Measurements from ENCODE around the gene PRKD1.

Gene PRKD1

GRCh38 chr14:29928117-29928640 lies 532 bp upstream of the PRKD1 start:
- no peak overlapping the region for H3K4me2 ChIP-seq (ENCODE audit: low read depth, low read length, poor library complexity, severe bottlenecking)

GRCh38 chr14:29926701-29927375 lies 809 bp downstream of the PRKD1 start:
- Histone ChIP-seq H3K27me3 (ENCODE audit: insufficient read depth, low read length, poor library complexity, severe bottlenecking) (no peaks in the 10 kb centered on the region), H3K4me1 (ENCODE audit: insufficient read depth, low read length, poor library complexity, severe bottlenecking) (no peaks in the 10 kb centered on the region), H3K4me3 (ENCODE audit: low read length, poor library complexity, severe bottlenecking) (no peak overlapping the region), H3K9me3 (ENCODE audit: insufficient read depth, low read depth, low read length) (no peaks in the 10 kb centered on the region), H4K20me1 (ENCODE audit: insufficient read depth, low read length, poor library complexity, severe bottlenecking) (no peaks in the 10 kb centered on the region), H3F3A (ENCODE audit: low read depth) (no peaks in the 10 kb centered on the region), H3K79me2 (ENCODE audit: insufficient read depth, low read length) (no peaks in the 10 kb centered on the region), H3K36me3 (ENCODE audit: insufficient read depth, low read length) (no peaks in the 10 kb centered on the region), H3K9me2 (replicated peaks; ENCODE audit: low read depth, low read length) (no peaks in the 10 kb centered on the region), H3K9ac (ENCODE audit: low read depth, low read length, poor library complexity, severe bottlenecking) (no peak overlapping the region), H3K4me2 (ENCODE audit: low read depth, low read length, poor library complexity, severe bottlenecking) (no peak overlapping the region), H2AFZ (ENCODE audit: low read length) (no peak overlapping the region)
- TF ChIP-seq CTCF (conservative IDR thresholded peaks at IDR 0.05; ENCODE audit: low read length) (no peak), EZH2phosphoT487 (IDR thresholded peaks at IDR 0.05; ENCODE audit: borderline replicate concordance) (no peak)

More at GRCh38 chr14:29928117-29928640, 532 bp upstream of the PRKD1 start:
- H3F3A ChIP-seq (ENCODE audit: low read depth): no peaks in the 10 kb centered on the region
- no peaks in the 10 kb centered on the region for H3K9me2 ChIP-seq (replicated peaks; ENCODE audit: low read depth, low read length)
- no peaks in the 10 kb centered on the region for H3K36me3 ChIP-seq (ENCODE audit: insufficient read depth, low read length)
- TF ChIP-seq CTCF (conservative IDR thresholded peaks at IDR 0.05; ENCODE audit: low read length) (no peak), EZH2phosphoT487 (IDR thresholded peaks at IDR 0.05; ENCODE audit: borderline replicate concordance) (no peak)
- no peak overlapping the region for H3K9ac ChIP-seq (ENCODE audit: low read depth, low read length, poor library complexity, severe bottlenecking)
- H3K4me1 ChIP-seq (ENCODE audit: insufficient read depth, low read length, poor library complexity, severe bottlenecking): no peaks in the 10 kb centered on the region
- no peaks in the 10 kb centered on the region for H4K20me1 ChIP-seq (ENCODE audit: insufficient read depth, low read length, poor library complexity, severe bottlenecking)
- no peaks in the 10 kb centered on the region for H3K79me2 ChIP-seq (ENCODE audit: insufficient read depth, low read length)
- no peak overlapping the region for H2AFZ ChIP-seq (ENCODE audit: low read length)
- H3K27me3 ChIP-seq (ENCODE audit: insufficient read depth, low read length, poor library complexity, severe bottlenecking): no peaks in the 10 kb centered on the region
- H3K9me3 ChIP-seq (ENCODE audit: insufficient read depth, low read depth, low read length): no peaks in the 10 kb centered on the region
- H3K4me3 ChIP-seq (ENCODE audit: low read length, poor library complexity, severe bottlenecking): no peak overlapping the region

- Histone ChIP-seq H3K4me2 (ENCODE audit: low read depth, low read length, poor library complexity, severe bottlenecking) (no peak overlapping the region), H4K20me1 (ENCODE audit: insufficient read depth, low read length, poor library complexity, severe bottlenecking) (no peaks in the 10 kb centered on the region), H3K36me3 (ENCODE audit: insufficient read depth, low read length) (no peaks in the 10 kb centered on the region), H3K4me1 (ENCODE audit: insufficient read depth, low read length, poor library complexity, severe bottlenecking) (no peaks in the 10 kb centered on the region), H3K9ac (ENCODE audit: low read depth, low read length, poor library complexity, severe bottlenecking) (no peak overlapping the region), H3K27me3 (ENCODE audit: insufficient read depth, low read length, poor library complexity, severe bottlenecking) (no peaks in the 10 kb centered on the region), H3F3A (ENCODE audit: low read depth) (no peaks in the 10 kb centered on the region), H3K79me2 (ENCODE audit: insufficient read depth, low read length) (no peaks in the 10 kb centered on the region), H3K9me3 (ENCODE audit: insufficient read depth, low read depth, low read length) (no peaks in the 10 kb centered on the region), H3K9me2 (replicated peaks; ENCODE audit: low read depth, low read length) (no peaks in the 10 kb centered on the region), H3K4me3 (ENCODE audit: low read length, poor library complexity, severe bottlenecking) (no peak overlapping the region), H2AFZ (ENCODE audit: low read length) (no peak overlapping the region)
- no peak for TF ChIP-seq CTCF (conservative IDR thresholded peaks at IDR 0.05; ENCODE audit: low read length)
- TF ChIP-seq EZH2phosphoT487 (IDR thresholded peaks at IDR 0.05; ENCODE audit: borderline replicate concordance): no peak
These were observed 1.4 kb downstream of the PRKD1 start for GRCh38 chr14:29926228-29926627.
